22Rv1 (cell line): Measurements from ENCODE around the gene CYLD.

Experiments
- CTCF ChIP-seq: fragments of 450-650 bp; IDR thresholded peaks from 2 replicates; pipeline ENCODE4 v1.5.1; 2017; ENCODE audit warnings: mild to moderate bottlenecking
- ZFX ChIP-seq: fragments of 450-650 bp; IDR thresholded peaks from 2 replicates; pipeline ENCODE4 v1.6.1; 2017; ENCODE audit warnings: antibody characterized with exemption, borderline replicate concordance

- TF ChIP-seq CTCF = no peak
- TF ChIP-seq ZFX = no peak
These were observed 92.8 kb downstream of the CYLD start for GRCh38 chr16:50834701-50835100.
